HG03064 (cell line): ENCODE measurements around the gene ERP44.
"Not testable (repeated sequence)": the region's sequence is repeated elsewhere in the genome, so short reads cannot be mapped to it uniquely, and the experiment has no call there.

Experiments
- ATAC-seq: cut with Tn5 transposase; IDR thresholded peaks from one replicate; pipeline ENCODE4 v1.9.1; 2021; ENCODE audit warnings: low read depth; ENCODE audit not compliant: unreplicated experiment

The ERP44 gene

GRCh38 chr9:100070104-100071041 lies 28.4 kb downstream of the ERP44 start:
- no peak for ATAC-seq

GRCh38 chr9:100069068-100069467 lies 29.7 kb downstream of the ERP44 start:
- not testable (repeated sequence) for ATAC-seq

- ATAC-seq, result not testable (repeated sequence)
Measured at GRCh38 chr9:100067990-100068389, 30.8 kb downstream of the ERP44 start.

- peak; percentile 79 for ATAC-seq
Measured at GRCh38 chr9:100066539-100066938, 32.3 kb downstream of the ERP44 start.

- no peak for ATAC-seq
Measured at GRCh38 chr9:100064872-100065581, 33.8 kb downstream of the ERP44 start.

GRCh38 chr9:100063185-100063584 lies 35.6 kb downstream of the ERP44 start:
- ATAC-seq, result no peak

- ATAC-seq, result not testable (repeated sequence)
Measured at GRCh38 chr9:100062683-100063082, 36.1 kb downstream of the ERP44 start.

GRCh38 chr9:100058699-100059579 lies 39.9 kb downstream of the ERP44 start:
- peak; percentile 72 for ATAC-seq

- ATAC-seq, result no peak
Measured at GRCh38 chr9:100057624-100058023, 41.2 kb downstream of the ERP44 start.

GRCh38 chr9:100056561-100056960 lies 42.2 kb downstream of the ERP44 start:
- no peak for ATAC-seq

GRCh38 chr9:100052375-100052774 lies 46.4 kb downstream of the ERP44 start:
- ATAC-seq, result no peak

- no peak for ATAC-seq
Measured at GRCh38 chr9:100049551-100049950, 49.2 kb downstream of the ERP44 start.

GRCh38 chr9:100038472-100038871 lies 60.3 kb downstream of the ERP44 start:
- ATAC-seq, result no peak

- no peak for ATAC-seq
Measured at GRCh38 chr9:100033877-100034551, 64.8 kb downstream of the ERP44 start.

GRCh38 chr9:100030548-100030947 lies 68.3 kb downstream of the ERP44 start:
- no peak for ATAC-seq

GRCh38 chr9:100029251-100029650 lies 69.5 kb downstream of the ERP44 start:
- no peak for ATAC-seq

- ATAC-seq, result peak; percentile 79
Measured at GRCh38 chr9:100028201-100028784, 70.5 kb downstream of the ERP44 start.

- no peak for ATAC-seq
Measured at GRCh38 chr9:100027543-100027942, 71.3 kb downstream of the ERP44 start.

GRCh38 chr9:100021931-100022330 lies 76.9 kb downstream of the ERP44 start:
- ATAC-seq, result no peak
